ENCODE measurements around the gene ELF1.
"Not testable (repeated sequence)": the region's sequence is repeated elsewhere in the genome, so short reads cannot be mapped to it uniquely, and the experiment has no call there.

ELF1 gene

GRCh38 chr13:40931719-40932118 is 87.4 kb downstream of the ELF1 start:
- no peak for DNase-seq

DNA sequence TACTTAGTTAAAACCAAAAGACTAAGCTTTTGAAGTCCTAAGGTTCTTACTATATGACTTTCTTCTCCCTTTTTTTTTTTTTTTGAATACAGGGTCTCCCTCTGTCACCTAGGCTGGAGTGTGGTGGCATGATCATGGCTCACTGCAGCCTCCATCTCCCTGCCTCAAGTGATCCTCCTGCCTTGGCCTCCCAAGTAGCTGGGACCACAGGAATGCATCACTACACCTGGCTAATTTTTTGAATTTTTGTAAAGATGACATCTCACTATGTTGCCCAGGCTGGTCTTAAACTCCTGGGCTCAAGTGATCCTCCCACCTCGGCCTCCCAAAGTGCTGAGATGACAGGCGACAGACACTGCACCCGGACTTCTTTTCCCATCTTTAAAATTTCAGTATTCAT is 89.2 kb downstream of the ELF1 start:
- not testable (repeated sequence) for DNase-seq

DNA sequence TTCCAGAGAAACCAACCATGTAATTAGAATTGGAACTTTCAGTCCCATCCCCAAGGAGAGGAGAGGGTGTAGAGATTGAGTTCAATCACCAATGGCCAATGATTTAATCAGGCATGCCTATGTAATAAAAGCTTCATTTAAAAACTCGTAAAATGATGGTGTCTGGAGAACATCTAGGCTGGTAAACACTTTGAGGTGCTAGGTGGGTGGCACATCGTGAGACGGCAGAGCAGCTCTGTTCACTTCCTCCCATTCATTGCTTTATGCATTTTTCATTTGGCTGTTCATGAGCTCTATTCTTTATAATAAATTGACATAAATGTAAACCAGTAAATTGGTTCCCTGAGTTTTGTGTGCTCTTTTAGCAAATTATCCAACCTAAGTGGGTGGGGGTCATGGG is 90.1 kb downstream of the ELF1 start:
- DNase-seq, result no peak

DNA sequence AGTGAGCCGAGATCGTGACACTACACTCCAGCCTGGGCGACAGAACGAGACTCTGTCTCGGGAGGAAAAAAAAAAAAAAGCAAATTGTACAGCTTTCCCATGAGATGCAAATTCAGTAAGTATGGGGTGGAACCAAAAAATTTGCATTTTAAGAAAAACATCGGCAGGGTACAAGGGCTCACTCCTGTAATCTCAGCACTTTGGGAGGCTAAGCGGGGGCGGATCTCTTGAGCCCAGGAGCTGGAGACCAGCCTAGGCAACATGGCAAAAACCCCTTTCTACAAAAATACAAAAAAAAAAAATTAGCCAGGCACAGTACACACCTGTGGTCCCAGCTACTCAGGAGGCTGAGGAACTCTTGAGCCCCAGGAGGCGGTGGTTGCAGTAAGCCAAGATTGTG is 91.2 kb downstream of the ELF1 start:
- DNase-seq, result no peak

- DNase-seq, result no peak
Observed at GRCh38 chr13:40923867-40924266, 95.2 kb downstream of the ELF1 start.

- no peak for DNase-seq
Observed at GRCh38 chr13:40922437-40923040, 96.6 kb downstream of the ELF1 start.

DNA sequence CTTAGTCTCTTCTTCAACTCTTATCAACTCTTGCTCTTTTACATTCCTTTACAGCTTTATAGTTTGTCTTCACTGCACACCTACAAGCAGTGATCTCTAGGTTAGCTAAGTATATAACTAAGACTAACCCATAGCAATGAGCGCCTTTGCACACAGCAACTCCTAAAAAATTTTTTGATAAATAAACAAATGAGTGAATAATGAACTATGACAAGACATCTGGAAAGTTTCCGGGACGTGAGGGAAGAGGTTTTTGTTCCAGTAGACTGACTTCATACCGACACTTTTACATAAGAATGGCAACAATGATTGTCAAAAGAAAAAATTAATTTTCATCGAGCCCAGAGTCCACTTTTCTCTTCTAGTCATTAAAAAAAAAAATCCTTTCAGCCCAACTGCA is 98.3 kb downstream of the ELF1 start:
- DNase-seq, result no peak

DNA sequence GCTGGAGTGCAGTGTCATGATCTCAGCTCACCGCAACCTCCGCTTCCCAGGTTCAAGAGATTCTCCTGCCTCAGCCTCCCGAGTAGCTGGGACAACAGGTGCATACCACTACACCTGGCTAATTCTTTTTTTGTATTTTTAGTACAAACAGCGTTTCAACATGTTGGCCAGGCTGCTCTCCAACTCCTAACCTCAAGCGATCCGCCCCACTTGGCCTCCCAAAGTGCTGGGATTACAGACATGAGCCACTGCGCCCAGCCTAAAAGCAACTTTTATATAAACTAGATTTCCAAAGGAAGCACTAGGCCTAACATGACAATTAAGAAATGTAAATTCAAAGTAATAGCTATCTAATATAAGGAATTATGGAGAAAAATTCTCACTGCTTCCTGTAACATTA is 99.2 kb downstream of the ELF1 start:
- DNase-seq, result not testable (repeated sequence)

DNA sequence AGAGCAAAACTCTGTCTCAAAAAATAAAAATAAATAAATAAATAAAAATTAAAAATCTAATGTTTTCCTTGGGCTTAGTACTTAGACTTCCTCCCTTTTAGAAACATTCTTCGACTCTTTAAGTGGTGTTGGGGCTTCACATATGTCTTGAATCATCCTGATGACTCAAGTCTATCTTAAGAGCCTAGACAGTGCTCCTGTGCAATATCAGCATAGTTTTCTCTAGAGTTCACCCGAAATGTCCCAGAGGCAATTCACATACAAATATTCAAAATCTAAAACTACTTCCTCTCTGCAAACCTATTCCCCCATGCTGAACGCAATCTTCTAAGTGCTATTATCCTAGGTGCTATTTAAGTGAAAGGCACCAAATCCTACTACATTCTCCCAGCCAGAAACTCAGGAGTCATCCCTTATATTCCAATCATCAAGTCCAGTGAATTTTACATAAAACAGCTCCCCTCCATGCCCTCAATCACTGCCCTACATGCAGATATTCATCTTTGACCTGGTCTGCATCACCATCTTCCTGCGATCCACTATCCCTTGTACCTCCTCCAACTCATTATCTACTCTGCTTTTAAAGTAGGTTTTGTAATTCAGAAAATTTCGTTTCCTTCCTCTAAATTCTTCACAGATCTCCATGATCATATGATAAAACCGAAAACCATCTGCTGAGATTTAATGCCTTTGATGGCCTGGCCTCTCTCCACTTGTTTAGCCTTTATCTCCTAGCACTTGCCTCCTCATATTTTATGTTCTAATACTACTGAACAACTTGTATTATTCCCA is 102.7 kb downstream of the ELF1 start:
- no peak for DNase-seq

- not testable (repeated sequence) for DNase-seq
Observed at GRCh38 chr13:40914863-40915262, 104.3 kb downstream of the ELF1 start.

GRCh38 chr13:40911341-40911740 is 107.8 kb downstream of the ELF1 start:
- no peak for DNase-seq

DNA sequence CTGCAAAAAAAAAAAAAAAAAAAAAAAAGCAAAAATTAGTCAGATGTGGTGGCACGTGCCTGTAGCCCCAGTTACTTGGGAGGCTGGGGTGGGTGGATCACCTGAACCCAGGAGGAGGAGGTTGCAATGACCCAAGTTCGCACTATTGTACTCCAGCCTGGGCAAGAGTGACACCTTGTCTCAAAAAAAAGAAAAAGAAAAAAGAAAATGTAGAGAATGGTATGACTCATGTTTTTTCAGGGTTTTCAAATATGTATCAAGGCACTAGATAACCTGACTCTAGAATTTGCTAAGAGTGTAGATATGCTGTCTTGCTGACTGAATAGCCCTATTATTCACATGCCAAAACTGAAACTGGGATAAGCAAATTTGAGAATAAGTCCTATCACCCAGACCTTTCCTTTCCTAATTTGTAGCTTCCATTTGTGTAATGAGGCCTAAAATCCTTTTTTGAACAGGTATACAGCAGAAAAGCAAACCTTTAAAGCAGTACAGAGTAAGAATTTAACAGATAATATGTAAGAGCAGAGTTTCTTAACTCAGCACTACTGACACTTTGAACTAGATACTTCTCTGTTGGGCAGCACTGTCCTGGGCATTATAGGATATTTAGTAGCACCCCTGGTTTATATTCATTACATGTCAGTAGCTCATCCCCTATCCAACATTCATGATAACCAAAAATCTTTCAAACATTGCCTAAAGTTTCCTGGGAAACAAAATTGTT is 108.6 kb downstream of the ELF1 start:
- no peak for DNase-seq

DNA sequence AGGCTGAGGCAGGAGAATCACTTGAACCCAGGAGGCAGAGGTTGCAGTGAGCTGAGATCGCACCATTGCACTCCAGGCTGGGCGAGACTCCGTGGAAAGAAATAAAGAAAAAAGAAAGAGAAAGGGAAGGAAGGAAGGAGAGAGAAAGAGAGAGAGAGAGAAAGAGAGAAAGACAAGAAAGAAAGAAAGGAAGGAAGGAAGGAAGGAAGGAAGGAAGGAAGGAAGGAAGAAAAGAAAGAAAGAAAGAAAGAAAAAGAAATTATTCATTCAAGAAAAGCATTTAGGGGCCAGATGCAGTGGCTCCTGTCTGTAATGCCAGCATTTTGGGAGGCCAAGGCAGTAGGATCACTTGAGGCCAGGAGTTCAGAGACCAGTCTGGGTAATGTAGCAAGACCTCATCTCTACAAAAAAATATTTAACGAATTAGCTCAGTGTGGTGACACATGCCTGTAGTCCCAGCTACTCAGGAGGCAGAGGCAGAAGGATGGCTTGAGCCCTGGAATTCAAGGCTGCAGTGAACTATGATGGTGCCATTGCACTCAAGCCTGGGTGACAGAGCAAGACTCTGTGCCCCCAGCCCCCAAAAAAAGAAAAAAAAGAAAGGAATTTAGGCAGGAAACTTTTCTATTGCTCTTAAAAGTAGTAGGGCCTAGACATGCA is 109.4 kb downstream of the ELF1 start:
- DNase-seq, result not testable (repeated sequence)

- DNase-seq, result no peak
Observed at GRCh38 chr13:40908546-40908945, 110.6 kb downstream of the ELF1 start.

DNA sequence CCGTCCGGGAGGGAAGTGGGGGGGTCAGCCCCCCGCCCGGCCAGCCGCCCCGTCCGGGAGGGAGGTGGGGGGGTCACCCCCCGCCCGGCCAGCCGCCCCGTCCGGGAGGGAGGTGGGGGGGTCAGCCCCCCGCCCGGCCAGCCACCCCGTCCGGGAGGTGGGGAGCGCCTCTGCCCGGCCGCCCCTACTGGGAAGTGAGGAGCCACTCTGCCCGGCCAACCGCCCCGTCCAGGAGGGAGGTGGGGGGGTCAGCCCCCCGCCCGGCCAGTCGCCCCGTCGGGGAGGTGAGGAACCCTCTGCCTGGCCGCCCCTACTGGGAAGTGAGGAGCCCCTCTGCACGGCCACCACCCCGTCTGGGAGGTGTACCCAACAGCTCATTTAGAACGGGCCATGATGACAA is 118.1 kb downstream of the ELF1 start:
- DNase-seq, result not testable (repeated sequence)

- not testable (repeated sequence) for DNase-seq
Observed at GRCh38 chr13:40900568-40900967, 118.5 kb downstream of the ELF1 start.

DNA sequence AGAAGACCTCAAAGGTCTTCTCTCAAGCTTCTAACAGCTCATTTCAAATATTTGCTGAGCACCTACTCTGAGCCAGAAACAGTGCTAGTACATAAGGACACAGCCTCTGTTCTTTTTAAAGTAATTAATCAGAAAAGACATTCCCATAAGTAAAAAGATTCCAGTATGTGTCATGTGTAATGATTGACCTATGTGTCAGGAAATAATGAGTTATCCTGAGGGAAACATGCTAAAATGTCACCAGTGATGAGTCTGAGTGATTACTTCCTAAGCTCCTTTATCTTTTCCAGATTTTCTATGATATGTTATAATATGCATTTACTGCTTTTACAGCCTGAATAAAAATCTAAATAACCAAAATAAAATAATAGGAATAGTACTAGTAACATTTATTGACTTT is 122.1 kb downstream of the ELF1 start:
- no peak for DNase-seq

GRCh38 chr13:40895227-40896184 is 123.6 kb downstream of the ELF1 start:
- peak; percentile 62 for DNase-seq

DNA sequence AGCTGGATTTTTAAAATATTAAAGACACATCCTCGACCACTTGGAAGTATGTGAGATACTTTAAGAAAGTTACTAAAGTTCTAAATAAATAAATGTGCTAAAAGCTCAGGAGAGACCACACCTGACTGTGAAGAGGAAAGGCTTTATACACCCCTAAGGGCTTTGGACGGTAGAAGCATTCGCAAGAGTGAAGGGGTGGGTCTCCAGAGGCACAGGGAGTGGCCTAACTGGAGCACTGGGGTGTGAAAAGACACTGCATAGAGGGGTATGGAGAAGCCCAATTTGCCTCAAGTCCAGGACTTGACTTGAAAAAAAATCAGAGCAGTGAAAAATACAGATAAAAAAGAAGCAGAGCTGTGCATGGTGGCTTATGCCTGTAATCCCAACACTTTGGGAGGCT is 125.5 kb downstream of the ELF1 start:
- DNase-seq, result not testable (repeated sequence)

DNA sequence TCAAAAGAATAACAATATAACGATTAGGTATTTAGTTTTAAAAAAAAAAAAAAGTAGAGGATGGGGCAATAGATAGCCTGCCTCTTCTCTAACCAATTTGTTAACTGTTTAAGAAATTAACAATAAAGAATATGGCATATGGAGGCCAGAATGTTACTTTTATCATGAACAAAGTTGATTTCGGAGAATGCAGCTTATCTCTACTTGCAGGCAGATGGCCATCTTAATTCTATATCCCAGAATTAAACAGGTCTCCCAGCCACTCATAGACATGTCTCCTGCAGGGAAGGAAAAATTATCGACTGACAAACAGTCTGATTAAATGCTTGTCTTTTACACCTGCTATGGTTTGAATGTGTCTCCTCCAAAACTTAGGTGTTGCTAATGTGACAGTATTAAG is 133.1 kb downstream of the ELF1 start:
- DNase-seq, result no peak

GRCh38 chr13:40884175-40884574 is 134.9 kb downstream of the ELF1 start:
- DNase-seq, result not testable (repeated sequence)
